Panc1 (cell line): ENCODE results near the gene TNN. TPM values are rescaled to one million over a fixed set of nuclear protein-coding genes. Genes with fewer than 3 reads are reported as not detected.

ENCODE experiments used
- ATAC-seq: fragments of 200-7000 bp; cut with Tn5 transposase; 2 replicates; pipeline ENCODE4 v1.9.1; 2020; ENCODE audit warnings: mild to moderate bottlenecking, moderate library complexity
- BruUV-seq: library from RNA; stranded (reverse); fragments of 400-500 nt; replicated peaks from 2 replicates; lab custom pipeline; 2021; lab: Mats Ljungman, UMichigan
- CTCF ChIA-PET: fragments of 300-600 bp; sonication (Branson Sonifier 250); formaldehyde crosslinking; loops from one replicate; lab custom pipeline; 2022; ENCODE audit warnings: antibody characterized with exemption; lab: Charles Lee
- POLR2A ChIA-PET: fragments of 300-600 bp; sonication (Branson Sonifier 250); formaldehyde crosslinking; loops from one replicate; lab custom pipeline; 2022; ENCODE audit warnings: antibody characterized with exemption; lab: Charles Lee
- DNase-seq: peaks from one replicate; pipeline ENCODE4 v3.0.0-alpha.2; 2010; ENCODE audit warnings: low read depth, low spot score
- H3K27ac ChIP-seq: 2 replicates; pipeline ENCODE4 v1.5.1; 2011; ENCODE audit warnings: mild to moderate bottlenecking, low read length, inconsistent platforms
- H3K27me3 ChIP-seq: fragments of 200-500 bp; sonication (Bioruptor generic); 2 replicates; pipeline ENCODE4 v1.6.0; 2014; ENCODE audit warnings: low read length, inconsistent platforms; ENCODE audit not compliant: control insufficient read depth, insufficient read depth
- H3K36me3 ChIP-seq: fragments of 200-500 bp; sonication (Bioruptor generic); 2 replicates; pipeline ENCODE4 v1.5.1; 2014; ENCODE audit warnings: inconsistent platforms, mild to moderate bottlenecking, low read length, moderate library complexity; ENCODE audit not compliant: control insufficient read depth, insufficient read depth
- H3K4me1 ChIP-seq: 2 replicates; pipeline ENCODE4 v1.5.1; 2011; ENCODE audit warnings: inconsistent platforms, mild to moderate bottlenecking, low read length, moderate library complexity; ENCODE audit not compliant: control insufficient read depth, insufficient read depth
- H3K4me3 ChIP-seq, 2 experiments: 2 replicates each; pipeline ENCODE4 v1.5.1; 2011 to 2012; ENCODE audit warnings: low read depth in 2 of 2, low read length in 2 of 2, mild to moderate bottlenecking in 2 of 2, inconsistent platforms in 1 of 2, moderate library complexity in 1 of 2
- H3K9me3 ChIP-seq: fragments of 200-500 bp; sonication (Bioruptor generic); 2 replicates; pipeline ENCODE4 v1.5.1; 2014; ENCODE audit warnings: low read depth, mild to moderate bottlenecking, inconsistent platforms, low read length, moderate library complexity; ENCODE audit not compliant: control insufficient read depth, insufficient read depth
- CTCF ChIP-seq: fragments of 450-650 bp; IDR thresholded peaks from 2 replicates; pipeline ENCODE4 v1.5.1; 2017; ENCODE audit warnings: mild to moderate bottlenecking
- POLR2AphosphoS5 ChIP-seq: IDR thresholded peaks from 2 replicates; pipeline ENCODE4 v1.6.1; 2012; ENCODE audit warnings: mild to moderate bottlenecking, low read depth, low read length, moderate library complexity
- REST ChIP-seq, 2 experiments: IDR thresholded peaks; 2 replicates each; pipeline ENCODE4 v1.6.1; 2011 to 2012; ENCODE audit warnings: low read depth in 2 of 2, control low read depth in 1 of 2, low read length in 1 of 2, mild to moderate bottlenecking in 1 of 2, moderate library complexity in 1 of 2; ENCODE audit not compliant: insufficient read depth in 1 of 2
- SIN3A ChIP-seq: IDR thresholded peaks from 2 replicates; pipeline ENCODE4 v1.6.1; 2012; ENCODE audit warnings: low read depth, mild to moderate bottlenecking, low read length, moderate library complexity, borderline replicate concordance; ENCODE audit not compliant: insufficient read depth
- TCF7L2 ChIP-seq: IDR thresholded peaks from 2 replicates; pipeline ENCODE4 v1.6.1; 2011; ENCODE audit warnings: mild to moderate bottlenecking, low read depth, low read length, inconsistent platforms
- in situ Hi-C: cut with HindIII; loops from 2 replicates; pipeline ENCODE4 v1.10.0; 2016; ENCODE audit warnings: low sequenced_read_pairs, low pct_unique_long_range_greater_than_20kb
- intact Hi-C: fragments of 100-400 bp; cut with micrococcal nuclease; formaldehyde crosslinking; loops from one replicate; pipeline ENCODE4 v1.10.0; 2022; ENCODE audit not compliant: unreplicated experiment
- total RNA-seq: library from RNA; stranded (reverse); gene quantifications from one replicate; pipeline ENCODE4 v1.2.1, GENCODE V29; 2021; ENCODE audit not compliant: unreplicated experiment

Gene TNN
- total RNA-seq, 1 experiment from 2014 or later, result not detected

GRCh38 chr1:175158170-175158591, 90.5 kb downstream of the TNN start:
- no peak for DNase-seq
- Histone ChIP-seq H3K4me3 (no peak overlapping the region), H3K27me3 (no peaks in the 10 kb centered on the region; the same call in 1 of the 2 replicates), H3K36me3 (no peaks in the 10 kb centered on the region), H3K4me1 (no peaks in the 10 kb centered on the region), H3K27ac (no peak overlapping the region), H3K9me3 (no peaks in the 10 kb centered on the region)
- intact Hi-C loops (loop anchor here (10.0 kb wide), 2 partner anchors 727 to 1687 kb away; no protein-coding TSS in a partner anchor), in situ Hi-C loops (no loop called here)
- ChIA-PET POLR2A (no interaction called here), CTCF (interaction anchor here (1.0 kb wide), 1 partner anchor 8 kb away, joined by 4 read pairs; no protein-coding TSS in a partner anchor)
- TF ChIP-seq REST (IDR thresholded peaks at IDR 0.05; ENCODE audit: insufficient read depth in 1 of 2, low read depth in 2 of 2, low read length in 1 of 2), result no peak
- no peak for ATAC-seq
- no TSS peak for BruUV-seq

GRCh38 chr1:175162955-175163354, 95.3 kb downstream of the TNN start:
- no peaks in the 10 kb centered on the region for H3K27me3 ChIP-seq
- in situ Hi-C loops, result no loop called here
- ChIA-PET CTCF (no interaction called here), POLR2A (no interaction called here)
- no peaks in the 10 kb centered on the region for H3K9me3 ChIP-seq
- no peaks in the 10 kb centered on the region for H3K4me1 ChIP-seq
- TF ChIP-seq POLR2AphosphoS5 (no peak), TCF7L2 (no peak), CTCF (no peak), SIN3A (no peak), REST (IDR thresholded peaks at IDR 0.05; ENCODE audit: insufficient read depth in 1 of 2, low read depth in 2 of 2, low read length in 1 of 2) (no peak)
- no TSS peak for BruUV-seq
- no peak for DNase-seq
- H3K27ac ChIP-seq, result no peak overlapping the region
- no peaks in the 10 kb centered on the region for H3K36me3 ChIP-seq
- intact Hi-C loops, result no loop called here
- no peak overlapping the region for H3K4me3 ChIP-seq
- ATAC-seq, result no peak
